HG02943 (cell line): Measurements from ENCODE around the gene TRIM74.
"Not testable (repeated sequence)": the region's sequence is repeated elsewhere in the genome, so short reads cannot be mapped to it uniquely, and the experiment has no call there.

ENCODE experiments used
- ATAC-seq: cut with Tn5 transposase; IDR thresholded peaks from one replicate; pipeline ENCODE4 v1.9.1; 2021; ENCODE audit warnings: mild to moderate bottlenecking, low read depth, moderate library complexity; ENCODE audit not compliant: unreplicated experiment

The TRIM74 gene

DNA sequence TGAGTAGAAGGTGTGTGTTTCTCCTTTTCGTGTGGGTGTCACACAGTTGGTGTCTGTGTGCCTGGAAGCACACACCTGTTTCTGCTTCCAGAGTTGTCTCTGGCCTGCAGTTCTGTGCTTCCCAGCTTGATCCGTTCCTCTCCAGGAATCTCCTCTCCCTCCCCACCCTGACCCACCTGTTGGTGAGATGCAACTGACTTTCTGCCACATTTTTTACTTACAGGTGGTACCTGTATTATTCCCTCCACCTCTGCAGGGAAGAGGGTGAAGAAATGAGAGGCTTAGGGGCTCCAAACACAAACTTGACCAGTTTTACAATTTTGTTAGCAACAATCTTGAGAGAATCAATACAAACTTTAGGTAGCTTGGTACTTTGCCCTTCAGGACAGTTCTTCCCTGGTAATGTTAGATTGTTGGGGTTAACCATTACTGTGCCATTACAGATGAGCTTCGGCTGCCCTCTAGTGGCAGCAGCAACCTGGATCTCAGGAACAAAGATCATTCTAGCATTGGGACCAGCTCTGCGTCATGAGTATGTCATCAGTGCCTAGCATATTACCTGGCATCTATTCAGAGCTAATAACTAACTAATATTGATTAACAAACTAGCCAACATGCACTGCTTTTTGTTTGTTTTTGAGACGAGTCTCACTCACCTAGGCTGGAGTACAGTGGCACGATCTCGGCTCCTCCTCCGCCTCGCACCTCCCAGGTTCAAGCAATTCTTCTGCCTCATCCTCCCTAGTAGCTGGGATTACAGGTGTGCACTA lies 54.3 kb downstream of the TRIM74 start:
- peak; percentile 71 for ATAC-seq

DNA sequence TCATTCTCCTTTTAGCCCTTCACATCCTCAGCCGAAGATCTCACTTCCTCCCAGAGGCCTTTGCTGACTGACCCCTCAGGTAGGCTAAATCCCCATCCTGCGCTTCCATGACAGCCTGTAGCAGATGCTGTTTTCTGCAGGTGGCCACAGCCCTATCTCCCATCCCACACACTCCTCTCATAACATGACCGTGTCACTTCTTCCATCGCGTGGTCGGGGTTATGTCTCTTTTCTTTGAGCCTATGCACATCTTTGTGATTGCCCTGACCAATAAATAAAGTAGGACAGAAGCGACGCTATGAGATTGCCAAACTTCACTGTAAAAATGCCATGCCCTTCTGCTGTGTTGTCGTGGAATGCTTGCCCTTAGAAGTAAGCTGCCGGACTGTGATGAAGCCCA lies 55.5 kb downstream of the TRIM74 start:
- not testable (repeated sequence) for ATAC-seq

DNA sequence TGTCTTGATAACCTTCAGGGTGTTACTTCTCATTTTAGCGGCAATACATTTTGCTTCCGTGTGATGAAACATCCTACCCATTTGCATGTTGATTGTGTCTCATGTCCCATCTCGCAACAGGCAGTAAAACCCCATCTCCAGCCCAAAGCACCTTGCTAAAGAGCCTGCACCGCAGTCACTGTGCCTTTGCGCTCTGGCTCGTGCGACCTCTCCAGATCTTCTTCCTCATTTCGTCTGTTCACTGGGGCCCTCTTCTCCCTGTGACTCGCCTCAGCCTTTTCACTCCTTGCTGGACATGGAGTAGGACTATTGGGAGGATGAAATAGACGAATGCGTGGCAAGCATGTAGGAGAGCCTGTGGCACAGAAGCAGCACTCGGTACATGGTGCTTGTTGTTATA lies 57.9 kb downstream of the TRIM74 start:
- ATAC-seq: not testable (repeated sequence)
